ENCODE results near the gene ZFP36L1. TPM values are rescaled to one million over a fixed set of nuclear protein-coding genes. Genes with fewer than 3 reads are reported as not detected.

The ZFP36L1 gene
- total RNA-seq, 4 donors from 2014 or later: 170 to 564 (median 315) TPM

GRCh38 chr14:68793734-68794129 lies 865 bp upstream of the ZFP36L1 start:
- TF ChIP-seq CTCF (IDR thresholded peaks at IDR 0.05): no peak
- no peak for TF ChIP-seq POLR2A (IDR thresholded peaks at IDR 0.05)
- DNase-seq: no peak

GRCh38 chr14:68792678-68792978 lies 239 bp downstream of the ZFP36L1 start:
- Histone ChIP-seq H3K27ac (peak overlapping the region; percentile 96 to 99), H3K36me3 (no peaks in the 10 kb centered on the region), H3K27me3 (no peaks in the 10 kb centered on the region), H3K9me3 (no peaks in the 10 kb centered on the region), H3K4me3 (peak overlapping the region; percentile 78 to 96), H3K4me1 (no peaks in the 10 kb centered on the region)
- intact Hi-C loops (cut with DNase I; ENCODE audit: low total_unique reads): no loop called here
- TF ChIP-seq POLR2A (IDR thresholded peaks at IDR 0.05): no peak
- no peak for TF ChIP-seq CTCF (IDR thresholded peaks at IDR 0.05)
- no peak for DNase-seq

More at GRCh38 chr14:68793734-68794129, 865 bp upstream of the ZFP36L1 start:
- Histone ChIP-seq H3K27ac (peak overlapping the region; percentile 96 to 99), H3K4me1 (no peaks in the 10 kb centered on the region), H3K9me3 (no peaks in the 10 kb centered on the region), H3K4me3 (peak overlapping the region; percentile 78 to 96), H3K36me3 (no peaks in the 10 kb centered on the region), H3K27me3 (no peaks in the 10 kb centered on the region)
- intact Hi-C loops (cut with DNase I; ENCODE audit: low total_unique reads): no loop called here

- Histone ChIP-seq H3K4me1 (no peaks in the 10 kb centered on the region), H3K27ac (peak overlapping the region; percentile 96 to 99), H3K36me3 (no peaks in the 10 kb centered on the region), H3K27me3 (no peaks in the 10 kb centered on the region), H3K9me3 (no peaks in the 10 kb centered on the region), H3K4me3 (peak overlapping the region; percentile 78 to 96)
- TF ChIP-seq CTCF (IDR thresholded peaks at IDR 0.05): no peak
- TF ChIP-seq POLR2A (IDR thresholded peaks at IDR 0.05): no peak
- peak; percentile 44 to 49 for DNase-seq
- intact Hi-C loops (cut with DNase I; ENCODE audit: low total_unique reads): no loop called here
Observed at GRCh38 chr14:68791902-68792677, 777 bp downstream of the ZFP36L1 start.

GRCh38 chr14:68791078-68791901 lies 1.6 kb downstream of the ZFP36L1 start:
- Histone ChIP-seq H3K4me1 (no peaks in the 10 kb centered on the region), H3K27ac (peak overlapping the region; percentile 96 to 99), H3K27me3 (no peaks in the 10 kb centered on the region), H3K9me3 (no peaks in the 10 kb centered on the region), H3K4me3 (peak overlapping the region; percentile 78 to 96), H3K36me3 (no peaks in the 10 kb centered on the region)
- TF ChIP-seq CTCF (IDR thresholded peaks at IDR 0.05) (no peak), POLR2A (IDR thresholded peaks at IDR 0.05) (no peak)
- peak in 1 of 2 donors; percentile 26 for DNase-seq
- intact Hi-C loops (cut with DNase I; ENCODE audit: low total_unique reads): no loop called here

GRCh38 chr14:68790644-68791077 lies 2.2 kb downstream of the ZFP36L1 start:
- intact Hi-C loops (cut with DNase I; ENCODE audit: low total_unique reads): no loop called here
- Histone ChIP-seq H3K27ac (peak overlapping the region; percentile 96 to 99), H3K4me1 (no peaks in the 10 kb centered on the region), H3K9me3 (no peaks in the 10 kb centered on the region), H3K4me3 (peak overlapping the region; percentile 78 to 96), H3K27me3 (no peaks in the 10 kb centered on the region), H3K36me3 (no peaks in the 10 kb centered on the region)
- DNase-seq: peak in 1 of 2 donors; percentile 17
- TF ChIP-seq CTCF (IDR thresholded peaks at IDR 0.05): no peak
- TF ChIP-seq POLR2A (IDR thresholded peaks at IDR 0.05): no peak
